Keratinocyte (primary cell): Measurements from ENCODE around the gene EGFL7.

Experiments
- EZH2 ChIP-seq: IDR thresholded peaks from one replicate; pipeline ENCODE4 v1.6.1; 2012; ENCODE audit warnings: inconsistent platforms, mild to moderate bottlenecking, low read length, moderate library complexity
- TF ChIP-seq, protein P1 (sequence below), 3 experiments: IDR thresholded peaks in 1 of 3; conservative IDR thresholded peaks in 1 of 3; optimal IDR thresholded peaks in 1 of 3; 2 replicates in 2 of 3; 3 replicates in 1 of 3; pipeline versions ENCODE3 to v1.5.1; 2011; ENCODE audit warnings: low read length in 3 of 3, mild to moderate bottlenecking in 3 of 3, moderate library complexity in 2 of 3, control low read depth in 1 of 3, inconsistent platforms in 1 of 3; ENCODE audit not compliant: insufficient read depth in 2 of 3; ENCODE audit errors: extremely low read depth in 1 of 3

DNA sequence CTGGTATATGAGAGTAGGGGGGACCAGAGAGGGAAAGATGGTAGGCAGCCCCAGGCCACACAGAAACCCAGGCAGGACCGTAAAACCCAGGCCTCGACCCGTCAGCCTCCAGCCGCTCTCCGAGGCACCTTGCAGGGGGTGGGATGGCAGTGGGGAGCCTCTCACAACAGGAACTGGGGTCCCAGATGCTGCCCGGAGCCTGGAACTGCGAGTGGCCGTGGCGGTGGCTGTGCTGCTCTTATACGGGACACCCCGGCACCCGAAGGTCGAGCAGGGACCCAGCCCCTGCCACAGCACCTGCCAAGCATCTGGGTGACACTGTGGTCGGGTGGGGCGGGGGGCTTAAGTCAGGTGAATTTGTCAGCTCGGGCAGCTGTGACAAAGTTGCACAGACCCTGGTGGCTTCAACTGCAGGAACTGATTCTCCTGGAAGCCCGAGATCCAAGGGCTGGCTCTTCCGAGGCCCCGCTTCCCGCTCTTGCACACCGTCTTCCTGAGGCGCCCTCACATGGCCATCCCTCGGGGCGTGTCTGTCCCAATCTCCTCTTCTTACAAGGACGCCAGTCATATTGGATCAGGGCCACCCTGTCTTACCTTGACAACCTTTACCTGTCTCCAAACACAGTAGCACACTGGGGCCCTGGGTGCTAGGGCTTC, 47.6 kb upstream of the EGFL7 start:
- TF ChIP-seq, protein P1, sequence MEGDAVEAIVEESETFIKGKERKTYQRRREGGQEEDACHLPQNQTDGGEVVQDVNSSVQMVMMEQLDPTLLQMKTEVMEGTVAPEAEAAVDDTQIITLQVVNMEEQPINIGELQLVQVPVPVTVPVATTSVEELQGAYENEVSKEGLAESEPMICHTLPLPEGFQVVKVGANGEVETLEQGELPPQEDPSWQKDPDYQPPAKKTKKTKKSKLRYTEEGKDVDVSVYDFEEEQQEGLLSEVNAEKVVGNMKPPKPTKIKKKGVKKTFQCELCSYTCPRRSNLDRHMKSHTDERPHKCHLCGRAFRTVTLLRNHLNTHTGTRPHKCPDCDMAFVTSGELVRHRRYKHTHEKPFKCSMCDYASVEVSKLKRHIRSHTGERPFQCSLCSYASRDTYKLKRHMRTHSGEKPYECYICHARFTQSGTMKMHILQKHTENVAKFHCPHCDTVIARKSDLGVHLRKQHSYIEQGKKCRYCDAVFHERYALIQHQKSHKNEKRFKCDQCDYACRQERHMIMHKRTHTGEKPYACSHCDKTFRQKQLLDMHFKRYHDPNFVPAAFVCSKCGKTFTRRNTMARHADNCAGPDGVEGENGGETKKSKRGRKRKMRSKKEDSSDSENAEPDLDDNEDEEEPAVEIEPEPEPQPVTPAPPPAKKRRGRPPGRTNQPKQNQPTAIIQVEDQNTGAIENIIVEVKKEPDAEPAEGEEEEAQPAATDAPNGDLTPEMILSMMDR (optimal IDR thresholded peaks at IDR 0.05 in 1 of 3, IDR thresholded peaks at IDR 0.05 in 1 of 3, conservative IDR thresholded peaks at IDR 0.05 in 1 of 3; ENCODE audit: extremely low read depth in 1 of 3, insufficient read depth in 2 of 3, low read length in 3 of 3) = no peak
- TF ChIP-seq EZH2 = no peak
